GM21360 (cell line): Measurements from ENCODE around the gene DENND1A.

ENCODE experiments used
- ATAC-seq: cut with Tn5 transposase; IDR thresholded peaks from one replicate; pipeline ENCODE4 v1.9.1; 2021; ENCODE audit warnings: mild to moderate bottlenecking, moderate library complexity; ENCODE audit not compliant: unreplicated experiment

Gene DENND1A

DNA sequence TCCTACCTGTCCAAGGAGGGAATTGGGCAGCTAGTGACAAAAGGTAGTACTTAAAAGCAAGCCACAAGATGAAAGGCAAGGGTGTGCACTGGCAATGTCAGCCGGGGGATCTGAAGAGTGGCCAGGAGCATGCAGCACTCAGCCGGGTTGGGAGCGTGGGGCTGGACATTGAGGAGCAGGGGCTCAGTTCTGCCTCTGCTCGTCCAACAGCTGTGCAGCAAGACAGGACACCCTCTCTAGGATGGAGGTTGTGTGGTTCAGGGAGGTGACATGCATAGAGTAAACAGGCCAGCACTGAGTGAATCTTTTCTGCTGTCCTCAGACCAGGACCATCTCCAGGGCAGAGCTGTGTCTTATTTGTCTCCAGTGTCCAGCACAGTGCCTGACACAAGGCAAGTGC, 338.6 kb downstream of the DENND1A start:
- ATAC-seq, result no peak

GRCh38 chr9:123590499-123590898, 339.4 kb downstream of the DENND1A start:
- no peak for ATAC-seq

DNA sequence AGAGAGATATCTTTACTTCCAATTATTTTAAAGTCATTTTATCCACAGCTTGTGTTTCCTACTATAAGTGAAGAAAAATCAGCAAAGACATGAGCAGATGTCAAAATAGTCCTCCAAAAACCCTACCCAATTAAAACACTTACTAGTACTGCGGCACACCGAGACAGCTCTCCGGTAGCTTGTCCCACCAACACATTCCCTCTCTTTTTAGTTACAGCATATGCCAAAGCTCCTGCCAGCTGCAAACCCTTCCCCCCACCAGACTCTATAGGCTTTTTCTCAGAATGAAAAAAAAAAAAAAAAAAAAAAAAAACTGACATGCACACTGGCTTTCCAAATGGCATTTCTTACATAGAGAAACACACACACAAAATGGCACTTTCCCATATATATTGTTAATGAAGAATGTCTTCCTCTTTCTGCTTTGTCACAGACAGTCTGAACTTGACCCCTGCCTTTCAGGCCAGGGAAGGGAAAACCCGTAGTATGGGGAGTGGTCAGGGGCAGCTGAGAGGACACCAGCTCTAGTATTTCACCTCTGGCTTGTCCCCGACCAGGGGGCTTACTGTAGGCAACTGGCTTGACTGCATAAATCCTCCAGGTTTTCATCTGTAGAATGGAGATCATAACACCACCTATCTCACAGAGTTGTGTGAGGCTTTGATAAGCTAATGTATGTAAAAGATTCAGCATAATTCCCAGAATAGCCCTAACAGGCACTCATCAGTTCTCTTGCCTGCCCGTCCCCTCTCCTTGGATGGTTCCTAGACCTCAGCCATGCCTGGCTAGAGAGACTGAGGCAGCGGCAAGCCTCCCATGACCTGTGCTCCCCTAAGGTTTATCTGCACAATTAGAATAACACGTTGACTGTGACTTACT, 340.3 kb downstream of the DENND1A start:
- no peak for ATAC-seq

- ATAC-seq, result no peak
These were observed 343.7 kb downstream of the DENND1A start for GRCh38 chr9:123586275-123586674.

- no peak for ATAC-seq
These were observed 345.4 kb downstream of the DENND1A start for GRCh38 chr9:123584202-123585176.

GRCh38 chr9:123583646-123584045, 346.3 kb downstream of the DENND1A start:
- no peak for ATAC-seq

DNA sequence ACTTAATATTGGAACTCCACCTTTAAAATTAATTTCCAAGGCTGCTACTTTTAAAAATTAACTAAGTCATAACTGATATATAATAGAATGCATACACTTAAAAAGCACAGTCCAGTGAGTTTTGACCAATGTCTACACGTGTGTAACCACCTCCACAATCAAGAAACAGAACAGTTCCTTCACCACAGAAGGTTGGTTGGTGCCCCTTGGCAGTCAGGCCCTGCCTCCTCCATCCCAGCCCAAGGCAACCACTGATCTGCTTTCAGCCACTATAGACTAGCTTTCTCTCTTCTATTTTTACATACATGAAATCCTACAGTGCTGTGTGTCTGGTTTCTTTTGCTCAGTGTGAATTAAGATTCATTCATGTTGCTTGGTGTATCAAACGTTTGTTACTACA, 358.7 kb downstream of the DENND1A start:
- ATAC-seq, result no peak

DNA sequence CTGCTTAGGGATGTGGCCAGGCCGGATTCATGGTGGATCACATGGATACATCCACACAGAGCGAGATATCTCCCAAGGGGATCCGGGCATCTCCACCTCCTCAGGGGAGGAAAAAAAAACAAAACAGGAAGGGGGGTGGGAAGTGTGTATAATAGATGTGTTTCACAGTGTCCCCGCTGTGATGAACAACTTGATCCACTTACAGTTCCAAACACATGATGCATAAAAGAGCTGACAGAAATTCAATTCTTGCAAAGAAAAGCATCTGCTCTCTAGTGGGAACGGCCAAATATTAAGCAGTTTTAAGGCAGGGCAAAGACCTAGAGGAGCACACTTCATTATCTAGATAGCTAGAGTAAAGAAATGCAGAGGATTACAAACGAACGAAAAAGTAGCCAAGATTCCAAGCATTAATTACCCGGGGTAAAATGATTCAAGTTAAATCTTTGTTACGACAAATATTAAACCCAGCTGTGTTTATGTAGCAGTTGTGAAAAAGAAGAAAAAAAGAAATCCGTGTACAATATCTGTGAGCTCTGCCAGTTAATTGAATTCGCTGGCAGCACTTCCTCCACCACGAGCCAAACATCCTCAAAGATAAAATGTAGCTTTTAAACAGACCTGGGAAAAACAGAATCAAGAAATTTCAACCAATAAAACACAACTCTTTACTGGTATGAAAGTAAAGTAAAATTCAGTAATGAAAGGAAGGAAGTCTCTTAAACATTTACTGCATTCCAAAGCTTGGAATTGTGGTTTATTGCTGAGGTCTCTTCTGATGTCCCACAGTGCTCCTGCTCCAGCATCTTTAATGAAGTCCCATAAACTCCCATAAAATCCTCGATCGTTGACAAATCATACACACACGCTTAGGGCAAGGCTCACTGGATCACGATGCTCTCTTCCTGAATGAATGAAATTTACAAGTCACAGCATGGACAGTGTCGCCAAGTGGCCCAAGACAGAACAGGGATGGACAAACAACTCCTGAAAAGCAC, 360.9 kb downstream of the DENND1A start:
- no peak for ATAC-seq

DNA sequence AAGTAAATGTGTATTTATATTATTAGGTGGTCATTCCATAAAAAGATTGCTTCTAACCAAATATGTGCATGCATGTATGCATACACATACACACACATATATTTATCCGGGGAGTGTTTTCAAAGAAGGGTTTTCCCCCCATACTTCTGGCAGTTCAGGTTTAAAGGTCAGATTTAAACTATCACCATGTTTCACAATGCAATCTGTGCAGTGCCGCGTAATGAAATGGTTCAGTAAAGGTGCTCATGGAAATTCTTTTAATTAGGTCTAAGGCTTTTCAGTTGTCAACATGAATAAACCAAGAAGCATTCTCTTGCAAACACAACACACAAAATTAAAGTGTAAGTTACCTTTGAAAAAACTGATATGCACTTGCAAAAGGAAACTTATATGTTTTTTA, 362.9 kb downstream of the DENND1A start:
- no peak for ATAC-seq

- no peak for ATAC-seq
These were observed 365.3 kb downstream of the DENND1A start for GRCh38 chr9:123564652-123565051.

DNA sequence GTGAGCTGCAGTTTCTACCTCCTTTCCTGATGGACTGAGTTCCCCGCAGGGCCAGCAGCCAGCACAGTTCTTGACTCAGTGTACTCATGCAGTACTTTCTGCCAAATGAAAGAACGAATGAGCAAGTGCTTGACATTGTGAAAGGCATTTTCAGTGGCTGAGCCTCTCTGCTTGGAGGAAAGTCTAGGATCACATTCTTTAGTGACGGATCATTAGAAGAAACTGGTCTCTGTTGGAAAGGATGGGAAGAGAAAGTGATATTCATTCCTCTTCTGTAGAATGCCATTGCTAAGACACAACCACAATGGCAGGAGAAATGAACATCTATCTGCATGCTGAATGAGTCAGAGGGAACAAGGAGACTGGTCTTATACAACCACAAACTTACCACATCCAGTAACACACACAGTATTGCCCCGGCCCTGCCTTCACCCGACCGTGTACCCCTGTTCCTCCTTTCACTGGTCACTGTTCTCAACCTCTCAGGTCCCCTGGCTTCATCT, 367.0 kb downstream of the DENND1A start:
- peak; percentile 51 for ATAC-seq

- no peak for ATAC-seq
These were observed 368.9 kb downstream of the DENND1A start for GRCh38 chr9:123561046-123561445.

GRCh38 chr9:123556464-123557435, 373.2 kb downstream of the DENND1A start:
- ATAC-seq, result no peak

- no peak for ATAC-seq
These were observed 374.3 kb downstream of the DENND1A start for GRCh38 chr9:123555646-123556045.

- no peak for ATAC-seq
These were observed 377.4 kb downstream of the DENND1A start for GRCh38 chr9:123552530-123552929.

- ATAC-seq, result no peak
These were observed 378.2 kb downstream of the DENND1A start for GRCh38 chr9:123551734-123552133.

- ATAC-seq, result no peak
These were observed 379.1 kb downstream of the DENND1A start for GRCh38 chr9:123550797-123551196.

DNA sequence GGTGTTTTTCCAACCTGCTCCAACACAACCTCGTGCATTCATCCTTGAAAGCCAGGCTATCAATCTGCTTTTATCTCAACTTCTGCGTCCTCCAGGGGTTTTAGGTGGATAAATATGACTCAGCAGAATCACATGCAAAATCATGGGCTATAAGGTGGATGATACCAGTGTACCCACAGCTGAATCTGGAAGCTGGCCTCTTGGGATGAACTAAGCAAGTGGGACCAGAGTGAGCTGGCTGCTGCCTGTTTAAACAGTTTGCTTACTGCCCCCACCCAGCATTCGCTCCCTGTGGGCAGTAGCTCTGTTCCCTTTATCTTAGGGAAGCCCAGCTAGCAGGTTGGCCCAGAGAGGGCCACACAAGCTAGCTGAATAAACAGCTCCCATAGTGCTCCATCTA, 379.9 kb downstream of the DENND1A start:
- ATAC-seq, result no peak
